Activated T-cell treated with anti-CD3 and anti-CD28 coated beads, Interleukin-2, amount 50 U/mL, for 72 hours (primary cell): ENCODE measurements around the gene SLC26A11. TPM values are rescaled to one million over a fixed set of nuclear protein-coding genes. Genes with fewer than 3 reads are reported as not detected.

Experiments
- ATAC-seq, 2 donors: fragments of 150-1000 bp; cut with Tn5 transposase; replicated peaks in 1 of 2; 2 replicates each; pipeline ENCODE4 v1.10.0; 2021; ENCODE audit warnings: moderate library complexity in 2 of 2, mild to moderate bottlenecking in 1 of 2
- DNase-seq, 2 donors: peaks; one replicate each; pipeline ENCODE4 v3.0.0; 2021 to 2022; ENCODE audit warnings: mixed read lengths in 1 of 2
- H3K27ac Mint-ChIP-seq: one replicate; pipeline ENCODE4 v1.8.0; 2022; ENCODE audit warnings: mild to moderate bottlenecking, moderate library complexity, mixed read lengths
- H3K27me3 Mint-ChIP-seq: one replicate; pipeline ENCODE4 v1.8.0; 2022; ENCODE audit warnings: low read depth, mixed read lengths
- H3K36me3 Mint-ChIP-seq, 2 donors: one replicate each; pipeline ENCODE4 v1.8.0; 2022; ENCODE audit warnings: mixed read lengths in 2 of 2, mild to moderate bottlenecking in 1 of 2; ENCODE audit not compliant: insufficient read depth in 2 of 2
- H3K4me1 Mint-ChIP-seq: one replicate; pipeline ENCODE4 v1.8.0; 2022; ENCODE audit warnings: low read depth, mixed read lengths
- H3K4me3 Mint-ChIP-seq, 2 donors: one replicate each; pipeline ENCODE4 v1.8.0; 2022; ENCODE audit warnings: mild to moderate bottlenecking in 2 of 2, mixed read lengths in 2 of 2, moderate library complexity in 2 of 2
- H3K9me3 Mint-ChIP-seq, 2 donors: one replicate each; pipeline ENCODE4 v1.8.0; 2022; ENCODE audit warnings: mixed read lengths in 2 of 2
- total RNA-seq, 2 donors: library from RNA; stranded (reverse); gene quantifications; one replicate each; pipeline ENCODE4 v1.2.3, GENCODE V29; 2022

Gene SLC26A11
- total RNA-seq, 2 donors from 2014 or later: 25.9 to 28.8 TPM

- Mint-ChIP-seq H3K36me3 (peaks cover 9 to 22% of the 10 kb centered on the region in 2 donors), H3K4me1 (peaks cover 23% of the 10 kb centered on the region), H3K4me3 (no peak overlapping the region), H3K27ac (peak overlapping the region; percentile 70), H3K9me3 (no peaks in the 10 kb centered on the region), H3K27me3 (no peaks in the 10 kb centered on the region)
- DNase-seq (no peak), ATAC-seq (no peak)
Observed at GRCh38 chr17:80281516-80281915, 61.3 kb downstream of the SLC26A11 start.

- DNase-seq (no peak), ATAC-seq (no peak)
- Mint-ChIP-seq H3K4me3 (no peak overlapping the region), H3K4me1 (peaks cover 16% of the 10 kb centered on the region), H3K9me3 (no peaks in the 10 kb centered on the region), H3K27me3 (no peaks in the 10 kb centered on the region), H3K27ac (no peak overlapping the region), H3K36me3 (peaks cover 12 to 30% of the 10 kb centered on the region in 2 donors)
Observed at GRCh38 chr17:80283116-80283852, 63.1 kb downstream of the SLC26A11 start.

GRCh38 chr17:80284631-80285030 lies 64.4 kb downstream of the SLC26A11 start:
- no peak for ATAC-seq
- Mint-ChIP-seq H3K4me3 (no peak overlapping the region), H3K27ac (no peak overlapping the region), H3K9me3 (no peaks in the 10 kb centered on the region), H3K4me1 (peaks cover 16% of the 10 kb centered on the region), H3K36me3 (peaks cover 14 to 36% of the 10 kb centered on the region in 2 donors), H3K27me3 (no peaks in the 10 kb centered on the region)
- DNase-seq: no peak

DNA sequence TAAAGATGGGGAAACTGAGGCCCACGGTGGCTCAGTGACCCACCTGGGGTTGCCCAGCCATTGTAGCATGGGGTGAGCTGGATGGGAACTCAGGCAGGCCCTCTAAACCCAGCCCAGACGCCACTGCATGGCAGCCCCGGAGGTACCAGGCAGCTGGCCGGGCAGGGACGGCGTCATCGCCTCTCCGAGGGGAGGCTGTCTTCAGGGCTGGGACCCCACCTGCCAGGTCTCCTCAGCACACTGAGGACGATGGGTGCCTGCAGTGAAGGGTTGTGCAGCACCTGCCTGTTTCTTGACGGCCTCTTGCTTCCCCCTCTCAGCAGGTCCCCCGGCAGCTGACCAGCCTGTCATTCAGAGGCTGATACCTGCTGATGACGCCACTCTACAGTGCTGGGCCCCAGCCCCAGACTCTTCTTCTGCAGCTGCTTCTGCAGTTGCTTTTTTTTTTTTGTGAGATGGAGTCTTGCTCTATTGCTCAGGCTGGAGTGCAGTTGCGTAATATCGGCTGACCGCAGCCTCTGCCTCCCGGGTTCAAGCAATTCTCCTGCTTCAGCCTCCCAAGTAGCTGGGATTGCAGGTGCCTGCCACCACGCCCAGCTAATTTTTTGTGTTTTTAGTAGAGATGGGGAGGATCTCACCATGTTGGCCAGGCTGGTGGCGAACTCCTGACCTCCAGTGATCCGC lies 65.2 kb downstream of the SLC26A11 start:
- DNase-seq: no peak
- Mint-ChIP-seq H3K4me1 (peaks cover 16% of the 10 kb centered on the region), H3K9me3 (no peaks in the 10 kb centered on the region), H3K27me3 (no peaks in the 10 kb centered on the region), H3K27ac (no peak overlapping the region), H3K4me3 (no peak overlapping the region), H3K36me3 (peaks cover 16 to 31% of the 10 kb centered on the region in 2 donors)
- ATAC-seq: no peak

GRCh38 chr17:80286638-80286960 lies 66.4 kb downstream of the SLC26A11 start:
- no peaks in the 10 kb centered on the region for H3K9me3 Mint-ChIP-seq
- DNase-seq: no peak
- H3K27me3 Mint-ChIP-seq: no peaks in the 10 kb centered on the region
- ATAC-seq: no peak
- H3K4me3 Mint-ChIP-seq: no peak overlapping the region
- H3K36me3 Mint-ChIP-seq: peaks cover 14 to 33% of the 10 kb centered on the region in 2 donors
- H3K27ac Mint-ChIP-seq: no peak overlapping the region
- H3K4me1 Mint-ChIP-seq: peaks cover 16% of the 10 kb centered on the region

DNA sequence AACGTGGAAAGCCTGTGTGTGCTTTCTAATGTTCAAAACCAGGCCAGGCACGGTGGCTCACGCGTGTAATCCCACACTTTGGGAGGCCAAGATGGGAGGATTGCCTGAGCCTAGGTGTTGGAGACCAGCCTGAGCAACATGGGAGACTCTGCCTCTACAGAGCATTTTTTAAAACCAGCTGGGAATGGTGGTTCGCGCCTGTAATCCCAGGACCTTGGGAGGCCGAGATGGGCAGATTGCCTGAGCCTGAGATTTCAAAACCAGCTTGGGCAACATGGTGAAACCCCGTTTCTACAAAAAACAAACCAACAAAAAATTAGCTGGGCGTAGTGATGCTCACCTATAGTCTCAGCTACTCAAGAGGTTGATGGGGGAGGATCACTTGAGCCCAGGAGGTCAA lies 66.8 kb downstream of the SLC26A11 start:
- H3K36me3 Mint-ChIP-seq: peaks cover 13 to 36% of the 10 kb centered on the region in 2 donors
- peak overlapping the region; percentile 38 for H3K27ac Mint-ChIP-seq
- DNase-seq (no peak), ATAC-seq (no peak)
- no peaks in the 10 kb centered on the region for H3K9me3 Mint-ChIP-seq
- no peak overlapping the region for H3K4me3 Mint-ChIP-seq
- H3K4me1 Mint-ChIP-seq: peaks cover 16% of the 10 kb centered on the region
- H3K27me3 Mint-ChIP-seq: no peaks in the 10 kb centered on the region

- H3K27me3 Mint-ChIP-seq: no peaks in the 10 kb centered on the region
- DNase-seq: no peak
- H3K4me1 Mint-ChIP-seq: peaks cover 13% of the 10 kb centered on the region
- ATAC-seq: no peak
- peaks cover 16 to 37% of the 10 kb centered on the region in 2 donors for H3K36me3 Mint-ChIP-seq
- peak overlapping the region; percentile 93 for H3K27ac Mint-ChIP-seq
- H3K9me3 Mint-ChIP-seq: no peaks in the 10 kb centered on the region
- no peak overlapping the region for H3K4me3 Mint-ChIP-seq
Observed at GRCh38 chr17:80287806-80288567, 67.8 kb downstream of the SLC26A11 start.

DNA sequence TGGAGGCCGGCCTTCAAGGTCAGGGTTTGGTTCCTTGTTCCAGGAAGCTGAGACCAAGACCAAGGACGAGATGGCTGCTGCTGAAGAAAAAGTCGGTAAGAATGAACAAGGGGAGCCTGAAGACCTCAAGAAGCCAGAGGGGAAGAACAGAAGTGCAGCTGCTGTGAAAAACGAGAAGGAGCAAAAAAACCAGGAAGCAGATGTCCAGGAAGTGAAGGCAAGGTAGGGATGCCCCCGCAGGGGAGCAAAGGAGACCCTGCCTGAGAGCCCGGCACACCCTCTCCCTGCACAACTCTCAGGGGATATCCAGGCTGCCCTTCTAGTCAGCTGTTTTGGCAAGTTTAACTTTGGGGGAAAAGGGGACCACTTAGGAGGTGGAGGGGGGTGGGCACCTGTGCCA lies 69.4 kb downstream of the SLC26A11 start:
- peaks cover 18 to 41% of the 10 kb centered on the region in 2 donors for H3K36me3 Mint-ChIP-seq
- no peak overlapping the region for H3K4me3 Mint-ChIP-seq
- DNase-seq: no peak
- no peak for ATAC-seq
- H3K4me1 Mint-ChIP-seq: peaks cover 14% of the 10 kb centered on the region
- H3K9me3 Mint-ChIP-seq: no peaks in the 10 kb centered on the region
- peak overlapping the region; percentile 55 for H3K27ac Mint-ChIP-seq
- no peaks in the 10 kb centered on the region for H3K27me3 Mint-ChIP-seq

DNA sequence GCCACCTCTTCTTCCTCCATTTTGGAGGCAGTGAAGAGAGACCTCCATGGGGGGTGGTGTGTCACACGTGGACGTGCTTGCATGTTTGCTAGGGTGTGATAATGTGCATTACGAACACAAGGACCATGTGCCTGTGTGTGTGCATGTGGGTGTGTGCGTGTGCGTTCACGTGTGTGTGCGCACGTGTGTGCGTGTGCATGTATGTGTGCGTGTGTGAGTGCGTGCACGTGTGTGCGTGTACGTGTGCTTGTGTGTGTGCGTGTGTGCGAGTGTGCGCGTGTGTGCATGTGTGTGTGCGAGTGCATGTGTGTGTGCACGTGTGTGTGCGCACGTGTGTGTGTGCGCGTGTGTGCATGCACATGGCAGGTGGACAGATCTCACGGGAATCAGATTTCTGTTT lies 69.9 kb downstream of the SLC26A11 start:
- ATAC-seq (no peak), DNase-seq (no peak)
- H3K4me1 Mint-ChIP-seq: peaks cover 11% of the 10 kb centered on the region
- no peaks in the 10 kb centered on the region for H3K9me3 Mint-ChIP-seq
- peaks cover 17 to 42% of the 10 kb centered on the region in 2 donors for H3K36me3 Mint-ChIP-seq
- H3K27me3 Mint-ChIP-seq: no peaks in the 10 kb centered on the region
- peak overlapping the region; percentile 68 for H3K27ac Mint-ChIP-seq
- H3K4me3 Mint-ChIP-seq: no peak overlapping the region

DNA sequence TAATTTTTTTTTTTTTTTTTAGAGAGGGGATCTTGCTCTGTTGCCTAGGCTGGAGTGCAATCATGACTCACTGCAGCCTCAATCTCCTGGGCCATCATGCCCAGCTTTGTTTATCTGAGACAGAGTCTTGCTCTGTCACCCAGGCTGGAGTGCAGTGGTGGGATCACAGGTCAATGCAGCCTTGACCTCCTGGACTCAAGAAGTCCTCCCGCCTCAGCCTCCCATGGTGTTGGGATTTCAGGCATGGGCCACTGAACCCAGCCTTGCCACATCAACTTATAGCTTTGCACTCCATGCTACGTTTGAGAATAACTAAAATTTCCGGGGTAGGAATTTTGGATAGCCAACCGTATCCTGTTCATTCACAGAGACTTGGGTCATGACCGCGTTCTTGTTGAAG lies 71.0 kb downstream of the SLC26A11 start:
- Mint-ChIP-seq H3K36me3 (peaks cover 19 to 52% of the 10 kb centered on the region in 2 donors), H3K9me3 (no peaks in the 10 kb centered on the region), H3K4me1 (peaks cover 11% of the 10 kb centered on the region), H3K4me3 (no peak overlapping the region), H3K27ac (peak overlapping the region; percentile 54), H3K27me3 (no peaks in the 10 kb centered on the region)
- ATAC-seq (no peak), DNase-seq (no peak)

GRCh38 chr17:80291691-80292487 lies 71.7 kb downstream of the SLC26A11 start:
- ATAC-seq: no peak
- H3K27me3 Mint-ChIP-seq: no peaks in the 10 kb centered on the region

GRCh38 chr17:80292521-80292971 lies 72.3 kb downstream of the SLC26A11 start:
- Mint-ChIP-seq H3K36me3 (peaks cover 16 to 52% of the 10 kb centered on the region in 2 donors), H3K4me3 (no peak overlapping the region), H3K4me1 (peaks cover 8% of the 10 kb centered on the region), H3K27ac (no peak overlapping the region), H3K27me3 (no peaks in the 10 kb centered on the region), H3K9me3 (no peaks in the 10 kb centered on the region)
- ATAC-seq: no peak
- DNase-seq: no peak

More at GRCh38 chr17:80291691-80292487, 71.7 kb downstream of the SLC26A11 start:
- DNase-seq: no peak
- peak overlapping the region; percentile 54 for H3K27ac Mint-ChIP-seq
- H3K9me3 Mint-ChIP-seq: no peaks in the 10 kb centered on the region
- H3K36me3 Mint-ChIP-seq: peaks cover 18 to 56% of the 10 kb centered on the region in 2 donors
- no peak overlapping the region for H3K4me3 Mint-ChIP-seq
- H3K4me1 Mint-ChIP-seq: peaks cover 11% of the 10 kb centered on the region
